Stimulated activated CD4-positive, alpha-beta T cell treated with anti-CD3 and anti-CD28 coated beads, Interleukin-1b, Interleukin-23, amount 100 ng/mL, for 4 hours (primary cell): ENCODE data around the gene NIBAN1.

Experiments used
- DNase-seq, 2 donors: peaks; one replicate each; pipeline ENCODE4 v3.0.0-alpha.2; 2020; ENCODE audit warnings: low read depth in 2 of 2

Gene NIBAN1

DNA sequence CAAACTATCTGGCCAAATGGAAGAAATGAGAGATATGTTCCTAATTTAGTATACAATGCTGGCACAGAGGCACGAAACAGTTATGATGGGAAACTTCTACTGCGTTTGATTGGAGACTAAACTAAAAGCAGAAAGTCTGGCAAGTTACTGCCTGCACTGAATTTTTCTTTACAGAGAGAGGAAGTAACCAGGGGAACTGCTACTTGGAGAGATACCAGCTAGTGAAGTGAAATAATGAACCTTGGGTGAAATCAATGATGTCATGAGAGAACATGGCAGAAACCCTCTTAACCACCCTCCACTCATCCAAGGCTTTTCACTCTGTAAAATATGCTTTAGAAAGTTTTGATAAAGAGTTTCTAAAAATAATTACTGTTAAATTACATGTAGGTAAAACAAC is 29.3 kb downstream of the NIBAN1 start:
- no peak for DNase-seq

GRCh38 chr1:184943998-184944397 is 30.3 kb downstream of the NIBAN1 start:
- DNase-seq: no peak

- DNase-seq: no peak
Measured at GRCh38 chr1:184941735-184942134, 32.6 kb downstream of the NIBAN1 start.

GRCh38 chr1:184941410-184941733 is 32.9 kb downstream of the NIBAN1 start:
- no peak for DNase-seq

GRCh38 chr1:184940694-184941409 is 33.5 kb downstream of the NIBAN1 start:
- DNase-seq: no peak

GRCh38 chr1:184940226-184940625 is 34.1 kb downstream of the NIBAN1 start:
- no peak for DNase-seq

- no peak for DNase-seq
Measured at GRCh38 chr1:184937729-184938128, 36.6 kb downstream of the NIBAN1 start.

DNA sequence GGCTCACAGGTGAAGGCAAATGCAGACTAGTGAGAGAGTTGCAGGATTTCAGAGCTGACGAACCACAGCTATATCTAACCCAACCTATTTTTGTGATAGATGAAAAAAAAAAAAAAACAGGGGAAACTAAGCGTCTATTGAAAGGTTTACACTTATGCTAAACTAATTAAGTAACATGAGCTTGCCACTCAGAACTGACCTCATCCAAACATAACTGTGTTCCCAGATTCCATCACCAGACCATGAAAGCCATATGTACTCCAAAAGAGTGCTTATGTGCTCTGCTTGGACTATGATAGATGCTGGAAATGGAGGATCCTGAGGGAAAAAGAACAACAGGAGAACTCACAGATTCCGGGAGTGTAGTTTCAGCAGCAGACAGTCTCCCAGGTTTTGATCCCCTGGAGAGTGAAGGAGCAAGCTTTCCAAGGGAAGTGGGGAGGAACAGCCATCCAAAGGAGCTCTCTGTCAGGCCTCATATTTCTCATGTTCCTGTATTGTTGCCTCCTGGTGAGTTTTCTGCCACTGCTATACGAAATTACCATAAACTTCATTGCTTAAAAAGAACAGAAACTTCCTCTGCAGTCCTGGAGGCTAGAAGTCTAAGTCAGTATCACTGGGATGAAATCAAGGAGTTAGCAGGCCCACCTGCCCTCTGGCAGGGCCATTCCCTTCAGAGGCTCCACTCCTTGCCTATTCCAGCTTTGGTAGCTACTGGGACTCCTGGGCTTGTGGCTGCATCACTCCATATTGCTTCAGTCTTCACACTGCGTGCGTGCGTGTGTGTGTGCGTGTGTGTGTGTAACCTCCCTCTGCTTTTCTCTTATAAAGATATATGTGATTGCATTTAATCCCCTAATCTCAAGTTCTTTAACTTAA is 38.1 kb downstream of the NIBAN1 start:
- no peak for DNase-seq

DNA sequence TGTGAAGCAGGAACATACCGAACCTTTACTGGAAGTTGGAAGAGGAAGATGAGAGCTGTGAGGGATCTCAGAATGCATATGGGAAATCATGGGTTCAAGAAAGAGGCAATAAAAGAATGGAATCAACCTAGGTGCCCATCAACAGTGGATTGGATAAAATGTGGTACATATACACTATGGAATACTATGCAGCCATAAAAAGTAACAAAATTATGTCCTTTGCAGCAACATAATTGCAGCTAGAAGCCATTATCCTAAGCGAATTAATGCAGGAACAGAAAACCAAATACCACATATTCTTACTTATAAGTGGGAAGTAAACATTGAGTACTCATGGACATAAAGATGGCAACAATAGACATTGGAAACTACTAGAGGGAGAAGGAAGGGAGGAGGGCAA is 40.4 kb downstream of the NIBAN1 start:
- DNase-seq: no peak

GRCh38 chr1:184932319-184932718 is 42.0 kb downstream of the NIBAN1 start:
- no peak for DNase-seq

- no peak for DNase-seq
Measured at GRCh38 chr1:184931566-184931965, 42.7 kb downstream of the NIBAN1 start.

DNA sequence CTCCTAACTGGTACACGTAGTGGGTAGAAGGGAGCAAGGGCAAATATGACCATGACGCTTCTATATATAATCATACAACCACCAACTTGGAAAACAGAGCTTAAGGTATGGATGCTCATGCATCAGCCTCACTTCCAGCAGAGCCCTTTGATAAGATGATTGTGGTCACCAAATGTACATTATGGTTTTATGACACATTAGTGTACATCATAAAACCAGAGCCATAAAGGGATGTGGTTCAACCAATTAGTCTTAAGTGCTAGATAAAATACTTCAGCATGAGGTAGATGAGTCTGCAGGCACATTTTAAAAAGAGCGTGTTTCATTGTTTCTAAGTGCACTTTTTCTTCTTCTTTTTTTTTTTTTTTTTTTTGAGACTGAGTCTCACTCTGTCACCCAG is 43.7 kb downstream of the NIBAN1 start:
- DNase-seq: no peak

DNA sequence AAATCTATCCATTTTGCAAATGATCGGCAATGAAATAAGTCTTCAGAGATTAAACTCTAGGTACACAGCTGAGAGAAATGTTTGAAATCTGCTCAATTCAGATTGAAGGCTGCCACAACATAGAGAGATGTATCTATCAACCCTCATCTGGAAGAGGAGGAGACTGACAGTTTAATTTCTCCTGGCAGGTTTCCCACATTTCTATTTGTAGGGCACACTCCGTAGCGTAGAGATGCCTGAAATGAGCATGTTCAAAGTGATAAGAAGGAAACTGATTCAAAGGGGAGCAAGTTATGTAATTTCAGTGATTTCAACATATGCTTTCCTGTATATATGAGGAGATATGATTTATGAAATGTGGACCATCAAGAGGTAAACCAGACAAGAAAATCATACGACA is 44.1 kb downstream of the NIBAN1 start:
- no peak for DNase-seq

DNA sequence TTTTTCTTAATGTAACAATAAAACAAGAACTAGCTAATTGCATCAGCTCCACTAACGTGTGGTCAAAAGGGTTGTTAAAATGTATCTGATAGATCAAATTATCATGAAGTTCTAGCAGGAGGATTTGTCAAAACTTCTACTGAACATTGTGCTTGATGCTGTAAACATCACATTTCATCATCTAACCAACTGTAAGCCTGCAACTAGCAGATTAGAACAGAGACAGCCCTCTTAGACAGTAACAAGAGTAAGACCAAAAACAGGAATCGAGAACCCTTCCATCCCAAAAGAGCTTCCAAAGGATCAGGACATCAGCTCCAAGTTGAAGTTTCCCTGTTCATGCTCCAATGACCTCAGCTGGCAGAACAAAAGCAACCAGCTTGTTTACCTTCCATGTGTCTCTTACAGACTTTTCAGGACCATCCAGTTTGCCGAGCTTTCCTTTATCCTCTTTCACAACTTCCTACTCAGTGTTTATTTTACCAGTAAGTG is 44.6 kb downstream of the NIBAN1 start:
- DNase-seq: no peak

GRCh38 chr1:184928394-184928793 is 45.9 kb downstream of the NIBAN1 start:
- no peak for DNase-seq
